OCI-LY1 (cell line): ENCODE measurements around the gene BTBD7.

Experiments
- EZH2 ChIP-seq: fragments of 200-600 bp; sonication (generic), shearing (Covaris generic); IDR thresholded peaks from 2 replicates; pipeline ENCODE4 v1.8.0; 2017; ENCODE audit warnings: borderline replicate concordance, mixed run types, mild to moderate bottlenecking, antibody characterized with exemption, low read length, moderate library complexity, mixed read lengths
- TF ChIP-seq, protein P1 (sequence below): fragments of 200-600 bp; sonication (generic), shearing (Covaris generic); IDR thresholded peaks from 2 replicates; pipeline ENCODE4 v1.5.1; 2017; ENCODE audit warnings: mild to moderate bottlenecking, antibody characterized with exemption, low read length, moderate library complexity, mixed read lengths

- no peak for TF ChIP-seq EZH2
- TF ChIP-seq, protein P1, sequence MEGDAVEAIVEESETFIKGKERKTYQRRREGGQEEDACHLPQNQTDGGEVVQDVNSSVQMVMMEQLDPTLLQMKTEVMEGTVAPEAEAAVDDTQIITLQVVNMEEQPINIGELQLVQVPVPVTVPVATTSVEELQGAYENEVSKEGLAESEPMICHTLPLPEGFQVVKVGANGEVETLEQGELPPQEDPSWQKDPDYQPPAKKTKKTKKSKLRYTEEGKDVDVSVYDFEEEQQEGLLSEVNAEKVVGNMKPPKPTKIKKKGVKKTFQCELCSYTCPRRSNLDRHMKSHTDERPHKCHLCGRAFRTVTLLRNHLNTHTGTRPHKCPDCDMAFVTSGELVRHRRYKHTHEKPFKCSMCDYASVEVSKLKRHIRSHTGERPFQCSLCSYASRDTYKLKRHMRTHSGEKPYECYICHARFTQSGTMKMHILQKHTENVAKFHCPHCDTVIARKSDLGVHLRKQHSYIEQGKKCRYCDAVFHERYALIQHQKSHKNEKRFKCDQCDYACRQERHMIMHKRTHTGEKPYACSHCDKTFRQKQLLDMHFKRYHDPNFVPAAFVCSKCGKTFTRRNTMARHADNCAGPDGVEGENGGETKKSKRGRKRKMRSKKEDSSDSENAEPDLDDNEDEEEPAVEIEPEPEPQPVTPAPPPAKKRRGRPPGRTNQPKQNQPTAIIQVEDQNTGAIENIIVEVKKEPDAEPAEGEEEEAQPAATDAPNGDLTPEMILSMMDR, result no peak
These were observed 46.5 kb downstream of the BTBD7 start for GRCh38 chr14:93286212-93286890.
